HFFc6 (cell line): ENCODE results near the gene B4GALNT1. TPM values are rescaled to one million over a fixed set of nuclear protein-coding genes. Genes with fewer than 3 reads are reported as not detected.

Experiments used
- DNase-seq: peaks from one replicate; pipeline ENCODE4 v3.0.0-alpha.2; 2018
- H3K27ac Mint-ChIP-seq: 2 replicates; pipeline ENCODE4 v1.8.0; 2020; ENCODE audit warnings: mild to moderate bottlenecking, mixed read lengths
- H3K27me3 Mint-ChIP-seq: 2 replicates; pipeline ENCODE4 v1.8.0; 2021; ENCODE audit warnings: mild to moderate bottlenecking, moderate library complexity, mixed read lengths; ENCODE audit not compliant: insufficient read depth
- H3K36me3 Mint-ChIP-seq: 2 replicates; pipeline ENCODE4 v1.8.0; 2021; ENCODE audit warnings: low read depth, mixed read lengths
- H3K4me1 Mint-ChIP-seq: 2 replicates; pipeline ENCODE4 v1.8.0; 2020; ENCODE audit warnings: low read depth, mixed read lengths
- H3K4me3 Mint-ChIP-seq: 2 replicates; pipeline ENCODE4 v1.8.0; 2020; ENCODE audit warnings: mild to moderate bottlenecking, moderate library complexity, mixed read lengths
- H3K9me3 Mint-ChIP-seq: 2 replicates; pipeline ENCODE4 v1.8.0; 2020; ENCODE audit warnings: mild to moderate bottlenecking, mixed read lengths
- CTCF ChIP-seq: fragments of 200-600 bp; sonication (generic); IDR thresholded peaks from 2 replicates; pipeline ENCODE4 v1.5.0; 2021; ENCODE audit warnings: antibody characterized with exemption, mild to moderate bottlenecking
- total RNA-seq, 6 experiments: library from RNA; stranded (reverse); fragmentation: NEBNext Ultra II Directional; extraction: Animal tissue kit (Norgen Biotek cat#: 25700); gene quantifications; 2 replicates in 1 of 6; 3 replicates in 5 of 6; pipeline ENCODE4 v1.2.3, GENCODE V29; 2021

B4GALNT1 gene
- total RNA-seq, 6 experiments from 2014 or later, result 1.4 to 3.1 (median 2.3) TPM

DNA sequence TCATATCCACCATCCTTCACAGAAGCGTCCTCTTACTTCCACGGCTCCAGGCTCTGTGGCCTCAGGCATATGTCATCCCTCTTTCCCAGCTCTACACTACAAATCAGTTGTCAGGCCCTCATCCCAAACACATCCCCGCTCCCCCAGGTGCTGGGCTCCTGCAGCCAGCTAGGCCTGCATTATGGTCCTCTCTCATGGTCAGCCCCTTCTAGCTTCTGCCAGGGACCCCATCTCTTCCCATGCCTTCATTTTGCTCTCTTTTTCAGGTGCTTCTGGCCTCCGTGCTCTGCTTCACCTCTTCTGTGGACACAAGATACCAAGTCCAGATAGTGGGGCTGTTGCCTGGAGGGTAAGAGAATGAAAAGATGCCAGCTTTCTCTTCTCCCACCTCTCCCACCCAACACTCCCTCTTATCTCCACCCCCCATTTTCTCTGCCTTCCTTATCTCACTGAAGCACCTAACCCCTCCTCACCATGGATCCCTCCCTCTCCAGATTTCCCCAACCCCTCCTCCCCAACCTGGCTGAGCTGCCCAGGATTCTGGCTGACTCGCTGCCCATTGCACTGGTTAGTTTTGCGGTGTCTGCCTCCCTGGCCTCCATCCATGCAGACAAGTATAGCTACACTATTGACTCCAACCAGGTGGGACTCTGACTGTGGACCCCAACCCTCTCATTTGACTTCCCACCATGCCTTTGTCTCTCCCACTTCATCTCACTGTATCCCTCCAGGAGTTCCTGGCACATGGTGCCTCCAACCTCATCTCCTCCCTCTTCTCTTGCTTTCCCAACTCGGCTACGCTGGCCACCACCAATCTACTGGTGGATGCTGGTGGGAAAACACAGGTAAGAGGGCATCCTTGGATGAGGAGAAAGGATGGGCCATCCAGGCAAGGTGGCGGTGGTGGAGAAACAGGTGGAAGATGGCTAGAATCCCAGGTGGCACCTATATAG is 10.4 kb downstream of the B4GALNT1 start:
- H3K27ac Mint-ChIP-seq, result no peak overlapping the region
- H3K36me3 Mint-ChIP-seq, result no peaks in the 10 kb centered on the region; the same call in 1 of the 2 replicates
- peak overlapping the region; percentile 75 for H3K4me3 Mint-ChIP-seq
- no peaks in the 10 kb centered on the region for H3K9me3 Mint-ChIP-seq
- H3K4me1 Mint-ChIP-seq, result peaks cover 6% of the 10 kb centered on the region; the same call in 1 of the 2 replicates
- DNase-seq, result no peak
- H3K27me3 Mint-ChIP-seq, result peaks cover 32% of the 10 kb centered on the region
- TF ChIP-seq CTCF, result no peak

- Mint-ChIP-seq H3K4me3 (peak overlapping the region; percentile 75), H3K4me1 (peaks cover 7% of the 10 kb centered on the region), H3K27ac (no peak overlapping the region), H3K9me3 (no peaks in the 10 kb centered on the region), H3K36me3 (peaks cover 2% of the 10 kb centered on the region), H3K27me3 (peaks cover 28% of the 10 kb centered on the region)
- TF ChIP-seq CTCF, result peak; percentile 94
- DNase-seq, result peak; percentile 4
These were observed 11.3 kb downstream of the B4GALNT1 start for GRCh38 chr12:57621497-57622292.

DNA sequence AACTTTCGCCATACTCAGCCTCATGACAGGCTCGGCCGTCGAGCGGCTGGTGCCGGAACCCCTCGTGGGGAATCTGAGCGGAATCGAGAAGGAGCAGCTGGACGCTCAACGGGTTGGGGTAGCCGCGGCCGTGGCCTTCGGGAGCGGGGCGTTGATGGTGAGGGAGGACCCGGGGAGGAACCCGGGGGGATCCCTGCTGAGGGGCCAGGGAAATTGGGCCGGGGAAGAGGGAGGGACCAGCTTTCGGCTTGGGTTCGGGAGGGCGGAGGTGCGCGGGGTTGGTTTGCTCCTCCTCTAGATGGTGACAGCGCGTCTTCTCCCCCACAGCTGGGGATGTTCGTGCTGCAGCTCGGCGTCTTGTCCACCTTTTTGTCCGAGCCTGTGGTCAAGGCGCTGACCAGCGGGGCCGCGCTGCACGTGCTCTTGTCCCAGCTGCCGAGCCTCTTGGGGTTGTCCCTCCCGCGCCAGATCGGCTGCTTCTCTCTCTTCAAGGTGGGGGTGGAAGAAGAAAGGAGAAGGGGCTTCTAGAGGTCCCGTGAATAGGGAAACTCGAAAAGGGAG is 12.0 kb downstream of the B4GALNT1 start:
- Mint-ChIP-seq H3K27ac (no peak overlapping the region), H3K36me3 (peaks cover 9% of the 10 kb centered on the region)

GRCh38 chr12:57620245-57620935 is 12.6 kb downstream of the B4GALNT1 start:
- no peak for DNase-seq
- no peak for TF ChIP-seq CTCF
- Mint-ChIP-seq H3K36me3 (peaks cover 13% of the 10 kb centered on the region), H3K27me3 (peaks cover 22% of the 10 kb centered on the region), H3K4me1 (peaks cover 14% of the 10 kb centered on the region), H3K9me3 (no peaks in the 10 kb centered on the region), H3K27ac (no peak overlapping the region), H3K4me3 (0 out of 2 replicates have a peak overlapping the region, but pooled peaks have one; percentile 75)

More for the DNA sequence above, 12.0 kb downstream of the B4GALNT1 start:
- Mint-ChIP-seq H3K4me1 (peaks cover 14% of the 10 kb centered on the region), H3K9me3 (no peaks in the 10 kb centered on the region), H3K27me3 (peaks cover 27% of the 10 kb centered on the region), H3K4me3 (peak overlapping the region; percentile 75)
- DNase-seq, result no peak
- no peak for TF ChIP-seq CTCF
